GM18868 (cell line): Measurements from ENCODE around the gene FPR2.
"Not testable (repeated sequence)": the region's sequence is repeated elsewhere in the genome, so short reads cannot be mapped to it uniquely, and the experiment has no call there.

ENCODE experiments used
- ATAC-seq: cut with Tn5 transposase; IDR thresholded peaks from one replicate; pipeline ENCODE4 v1.9.1; 2021; ENCODE audit warnings: mild to moderate bottlenecking, moderate library complexity; ENCODE audit not compliant: unreplicated experiment

FPR2 gene, protein sequence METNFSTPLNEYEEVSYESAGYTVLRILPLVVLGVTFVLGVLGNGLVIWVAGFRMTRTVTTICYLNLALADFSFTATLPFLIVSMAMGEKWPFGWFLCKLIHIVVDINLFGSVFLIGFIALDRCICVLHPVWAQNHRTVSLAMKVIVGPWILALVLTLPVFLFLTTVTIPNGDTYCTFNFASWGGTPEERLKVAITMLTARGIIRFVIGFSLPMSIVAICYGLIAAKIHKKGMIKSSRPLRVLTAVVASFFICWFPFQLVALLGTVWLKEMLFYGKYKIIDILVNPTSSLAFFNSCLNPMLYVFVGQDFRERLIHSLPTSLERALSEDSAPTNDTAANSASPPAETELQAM

DNA sequence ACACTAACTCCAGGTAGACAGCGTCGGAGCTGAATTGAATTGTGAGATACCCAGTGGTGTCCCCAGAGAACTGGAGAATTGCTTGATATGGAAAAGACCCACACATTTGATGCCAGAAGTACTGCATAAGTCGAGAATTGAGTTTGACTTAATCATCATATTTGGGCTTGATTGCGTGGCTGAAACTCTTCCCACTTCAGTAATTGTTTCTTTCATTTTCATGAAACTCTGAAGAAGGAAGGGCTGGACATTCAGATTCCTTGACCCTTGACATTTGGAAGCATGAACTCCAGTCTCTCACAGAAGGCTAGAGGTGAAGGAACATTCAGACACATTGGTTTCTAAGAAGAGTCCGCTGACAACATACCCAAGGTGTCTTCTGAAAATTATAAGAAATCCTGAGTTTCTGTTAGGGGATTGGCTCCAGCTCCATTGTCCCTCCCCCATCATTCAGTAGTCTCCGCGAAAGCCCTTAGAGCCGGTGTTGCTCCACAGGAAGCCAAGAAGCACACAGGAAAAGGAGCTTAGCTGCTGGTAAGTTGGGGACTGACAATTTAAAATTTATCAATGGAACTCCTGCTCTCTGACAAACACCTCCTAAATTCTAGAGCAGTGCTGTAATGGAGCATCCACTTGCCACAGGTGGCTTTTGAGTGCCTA is at the start of gene FPR2:
Gene FPR2 (plus strand): TSS at position 484 of the 660 bp plus-strand sequence. CDS start 7,479 bp downstream, outside the sequence.
- no peak for ATAC-seq

DNA sequence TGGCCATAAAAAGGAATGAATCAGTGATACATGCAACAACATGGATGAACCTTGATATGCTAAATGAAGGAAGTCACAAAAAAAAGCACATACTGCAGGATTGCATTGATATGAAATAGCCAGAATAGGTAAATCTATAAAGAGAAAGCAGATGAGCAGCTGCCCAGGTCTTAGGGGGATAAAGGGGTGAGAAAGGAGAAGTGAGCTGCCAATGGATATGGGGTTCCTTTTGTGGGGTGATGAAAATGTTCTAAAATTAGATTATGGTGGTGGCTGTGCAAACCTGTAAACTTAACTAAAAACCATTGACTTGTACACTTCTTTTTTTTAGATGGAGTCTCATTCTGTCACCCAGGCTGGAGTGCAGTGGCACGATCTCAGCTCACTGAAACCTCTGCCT is 49.3 kb upstream of the FPR2 start:
- ATAC-seq = no peak

DNA sequence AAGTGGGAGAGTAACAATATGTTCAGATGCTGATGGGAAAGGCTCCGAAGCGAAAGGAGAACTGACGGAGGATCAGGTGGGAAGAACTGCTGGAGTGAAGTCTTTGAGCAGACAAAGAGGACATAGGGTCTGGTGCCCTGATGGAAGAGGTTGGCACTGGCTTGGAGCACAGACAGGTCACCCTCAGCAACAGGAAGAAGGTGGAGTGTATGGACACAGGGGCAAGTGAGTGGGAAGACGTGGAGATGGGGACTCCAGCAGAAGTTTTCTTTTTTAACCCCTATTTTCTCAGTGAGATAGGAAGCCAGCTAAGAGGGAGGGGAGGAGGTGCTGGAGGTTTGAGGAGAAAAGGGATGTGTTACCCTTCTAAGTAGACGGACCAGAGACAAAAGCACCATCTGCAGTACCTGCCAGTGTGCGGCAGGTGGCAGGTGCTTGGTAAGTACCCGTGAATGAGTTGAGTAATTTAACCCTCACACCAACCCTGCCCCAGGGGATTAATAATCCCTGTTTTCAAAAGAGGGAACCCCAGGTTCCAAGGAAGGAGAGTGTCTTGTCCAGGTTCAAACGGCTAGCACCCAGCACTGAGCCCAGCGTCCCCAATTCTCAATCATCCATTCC is 48.4 kb upstream of the FPR2 start:
- ATAC-seq = no peak

DNA sequence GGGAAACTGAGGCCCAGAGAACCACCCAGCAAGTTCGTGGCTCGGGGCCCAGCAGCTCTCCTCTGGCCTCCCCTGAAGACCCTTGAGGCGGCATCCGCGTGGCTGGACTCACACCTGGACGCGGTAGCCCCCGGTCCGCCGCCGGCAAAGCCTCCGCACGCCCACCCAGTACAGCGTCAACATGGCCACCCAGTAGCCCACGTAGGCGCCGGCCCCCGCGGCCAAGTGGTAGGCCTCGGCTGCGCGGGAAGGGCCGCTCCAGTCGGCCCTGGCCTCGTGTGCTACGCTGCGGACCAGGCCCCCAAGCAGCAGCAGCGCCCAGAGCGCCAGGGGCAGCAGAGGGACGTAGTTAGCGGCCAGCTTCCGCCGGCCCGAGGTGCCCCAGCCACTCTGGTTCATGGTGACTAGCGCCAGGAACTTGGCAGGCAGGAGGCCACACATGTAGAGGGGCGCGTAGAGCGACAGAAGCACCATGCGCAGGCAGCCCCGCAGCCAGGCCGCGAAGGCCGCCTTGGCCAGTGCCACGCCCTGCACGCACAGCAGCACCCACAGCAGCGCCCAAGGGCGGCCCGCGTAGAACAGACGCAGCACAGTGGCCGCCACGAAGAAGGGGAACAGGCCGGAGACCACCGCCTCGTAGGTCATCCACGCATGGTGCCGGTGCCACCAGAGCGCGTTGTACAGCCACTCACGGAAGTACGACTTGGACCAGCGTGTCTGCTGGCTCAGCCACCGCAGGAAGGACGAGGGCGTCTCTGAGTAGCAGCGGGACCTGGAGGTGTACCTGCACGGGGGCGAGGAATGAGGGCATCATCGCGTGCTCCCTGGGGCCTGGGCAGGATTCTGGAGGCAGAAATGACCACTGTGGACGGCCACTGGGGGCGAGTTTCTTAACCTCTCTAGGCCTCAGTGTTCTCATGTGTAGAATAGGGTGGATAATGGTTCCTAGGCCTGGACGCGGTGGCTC is 47.4 kb upstream of the FPR2 start:
- ATAC-seq = no peak

DNA sequence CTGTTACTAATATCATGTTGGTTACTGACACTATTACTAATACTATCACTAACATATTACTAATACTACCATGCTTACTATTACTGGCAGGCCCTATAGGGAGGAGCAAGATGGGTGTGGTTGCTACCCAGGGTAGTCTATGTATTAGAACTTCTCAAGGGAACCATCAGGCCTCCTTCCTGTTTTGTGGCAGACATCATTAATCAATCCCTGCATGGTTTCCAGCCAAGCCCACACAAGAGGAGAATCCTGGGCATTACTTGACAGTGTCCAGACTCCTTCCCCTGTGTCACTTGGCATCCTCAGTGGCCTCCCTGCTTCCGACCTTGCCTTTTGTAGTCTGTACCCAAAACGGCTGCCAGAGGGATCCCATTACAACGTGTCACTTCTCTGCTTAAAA is 46.1 kb upstream of the FPR2 start:
- ATAC-seq = no peak

DNA sequence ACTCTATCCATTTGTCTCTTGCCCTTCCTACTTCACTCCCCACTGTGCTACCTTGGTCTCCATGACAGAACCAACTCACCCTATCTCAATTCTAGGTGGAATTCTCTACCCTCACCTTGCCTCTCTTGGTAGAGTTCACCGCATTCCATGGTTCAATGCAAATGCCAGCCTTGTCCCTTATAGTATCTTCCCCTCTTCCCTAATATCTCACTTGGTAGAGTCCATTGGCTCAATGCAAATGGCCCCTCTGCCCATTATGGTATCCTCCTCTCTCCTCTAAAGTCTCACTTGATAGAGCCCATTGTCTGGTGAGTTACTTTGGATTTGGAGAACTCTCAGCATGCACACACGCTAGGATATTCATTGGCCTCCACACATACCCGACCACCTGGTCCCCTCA is 45.1 kb upstream of the FPR2 start:
- no peak for ATAC-seq

DNA sequence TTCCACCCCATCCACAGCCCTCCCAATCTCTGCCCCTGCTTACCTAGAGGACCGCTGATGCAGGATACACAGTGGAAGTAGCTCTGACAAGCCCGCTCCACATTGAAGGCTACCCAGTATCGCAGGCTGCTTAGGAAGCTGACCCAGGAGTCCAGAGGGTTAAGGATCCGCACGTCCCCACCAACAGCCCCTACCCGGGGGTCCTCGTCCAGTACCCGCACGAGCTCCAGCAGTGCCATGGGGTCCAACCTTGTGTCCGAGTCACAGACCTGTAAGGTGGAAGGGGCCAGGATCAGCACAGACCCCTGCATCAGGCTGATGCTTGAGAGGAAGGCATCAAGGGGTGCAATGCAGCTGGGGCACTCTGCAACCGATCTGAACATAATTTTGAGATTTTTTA is 44.1 kb upstream of the FPR2 start:
- ATAC-seq = no peak

DNA sequence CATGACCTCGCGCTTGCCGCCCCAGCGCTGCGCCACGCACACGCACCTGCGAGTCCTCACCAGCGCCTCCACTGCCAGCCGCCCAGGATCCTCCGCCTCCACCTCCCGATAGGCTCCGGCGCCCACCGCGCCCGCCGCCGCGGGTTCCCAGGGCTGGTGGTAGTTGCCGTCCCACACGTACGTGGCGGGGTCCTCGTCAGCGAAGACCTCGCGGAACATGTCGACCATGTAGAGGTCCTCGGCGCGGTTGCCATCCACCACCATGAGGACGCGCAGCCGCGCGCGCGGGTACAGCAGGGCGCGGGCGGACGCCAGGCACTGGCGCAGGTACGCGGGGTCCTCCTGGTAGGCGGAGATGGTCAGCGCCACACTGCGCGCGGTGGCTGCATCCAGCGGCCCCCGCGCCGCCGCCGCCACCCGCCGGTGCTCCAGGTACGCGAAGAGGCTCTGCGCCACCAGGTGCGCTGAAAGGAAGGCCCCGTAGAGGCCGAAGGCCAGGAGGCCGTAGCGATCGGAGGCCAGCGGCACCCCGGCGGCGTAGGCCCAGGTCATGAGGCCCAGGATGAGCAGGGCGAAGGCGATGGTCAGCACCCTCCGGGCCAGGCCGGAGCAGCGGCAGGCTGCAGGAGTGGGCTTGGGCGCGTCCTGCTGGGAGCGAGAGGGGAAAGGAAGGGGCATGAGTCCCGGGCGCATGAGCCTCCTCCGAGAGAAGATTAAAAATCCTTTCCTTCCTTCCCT is 41.6 kb upstream of the FPR2 start:
- ATAC-seq = no peak

DNA sequence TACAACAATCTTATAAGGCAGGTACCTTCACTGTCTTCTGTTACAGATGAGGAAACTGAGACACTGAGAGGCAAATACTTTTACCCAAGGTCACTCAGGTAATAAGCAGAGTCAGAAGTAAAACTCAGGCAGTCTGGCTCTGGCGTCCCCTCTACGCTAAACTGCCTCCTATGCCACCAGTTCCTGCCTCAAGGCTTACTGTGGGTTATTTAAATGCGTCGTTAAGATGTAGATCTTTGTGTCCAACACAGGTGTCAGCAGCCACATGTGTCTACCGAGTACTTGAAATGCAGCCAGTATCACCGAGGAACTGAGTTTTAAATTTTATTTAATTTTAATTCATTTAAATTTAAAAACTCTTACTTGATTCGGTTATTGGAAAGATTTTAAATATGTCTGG is 39.1 kb upstream of the FPR2 start:
- no peak for ATAC-seq

DNA sequence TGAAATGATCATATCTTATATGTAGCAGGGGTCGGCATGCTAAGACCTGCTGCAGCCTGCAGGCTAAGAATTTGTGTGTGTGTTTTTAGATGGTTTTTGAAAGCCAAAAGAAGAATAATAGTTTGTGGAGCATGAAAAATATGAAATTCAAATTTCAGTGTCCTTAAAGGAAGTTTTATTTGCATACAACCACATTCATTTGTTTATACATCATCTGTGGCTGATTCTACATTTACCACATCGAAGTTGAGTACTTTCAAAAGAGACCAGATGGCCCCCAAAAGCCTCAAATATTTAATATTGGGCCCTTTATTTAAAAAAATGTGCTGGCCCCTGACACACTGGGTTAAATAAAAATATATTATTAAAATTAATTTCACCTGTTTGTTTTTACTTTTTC is 38.5 kb upstream of the FPR2 start:
- no peak for ATAC-seq

DNA sequence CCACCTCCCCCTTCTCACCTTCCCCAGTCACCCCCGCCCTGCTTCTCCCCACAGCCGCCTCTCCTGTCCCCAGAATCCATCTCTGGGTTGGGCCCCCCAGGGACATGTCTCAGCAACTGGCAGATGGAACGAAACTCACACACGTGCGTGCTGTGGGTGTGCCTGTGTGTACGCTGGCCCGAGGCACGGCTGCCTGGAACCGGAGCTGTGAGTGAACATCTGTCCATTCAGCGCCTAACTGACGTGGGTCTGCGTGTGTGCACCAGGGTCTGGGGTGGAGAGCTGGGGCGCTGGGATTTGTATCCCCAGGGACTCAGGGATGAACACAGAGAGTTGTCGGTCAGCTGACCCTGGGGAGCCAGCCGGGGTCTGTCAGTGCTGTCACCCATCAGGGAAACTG is 36.4 kb upstream of the FPR2 start:
- ATAC-seq = no peak

DNA sequence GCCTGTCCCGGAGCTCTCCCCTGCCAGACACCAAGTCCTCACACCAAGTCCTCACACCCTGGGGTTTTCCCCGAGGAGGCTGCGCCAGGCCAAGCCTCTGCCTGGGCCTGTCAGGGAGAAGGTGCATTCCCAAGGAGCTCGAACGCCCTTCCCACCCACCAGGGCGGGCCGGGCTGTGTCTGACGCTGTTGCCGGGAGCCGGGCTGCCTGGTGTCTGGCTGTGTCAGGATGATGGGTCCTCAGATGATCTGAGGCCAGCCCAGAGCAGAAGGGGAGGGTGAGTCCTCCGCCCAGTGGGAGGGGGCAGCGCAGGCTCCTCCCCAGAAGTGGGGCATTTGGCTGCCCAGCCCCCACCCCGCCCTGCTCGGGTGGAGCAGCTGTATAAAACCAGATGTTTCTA is 34.9 kb upstream of the FPR2 start:
- no peak for ATAC-seq

DNA sequence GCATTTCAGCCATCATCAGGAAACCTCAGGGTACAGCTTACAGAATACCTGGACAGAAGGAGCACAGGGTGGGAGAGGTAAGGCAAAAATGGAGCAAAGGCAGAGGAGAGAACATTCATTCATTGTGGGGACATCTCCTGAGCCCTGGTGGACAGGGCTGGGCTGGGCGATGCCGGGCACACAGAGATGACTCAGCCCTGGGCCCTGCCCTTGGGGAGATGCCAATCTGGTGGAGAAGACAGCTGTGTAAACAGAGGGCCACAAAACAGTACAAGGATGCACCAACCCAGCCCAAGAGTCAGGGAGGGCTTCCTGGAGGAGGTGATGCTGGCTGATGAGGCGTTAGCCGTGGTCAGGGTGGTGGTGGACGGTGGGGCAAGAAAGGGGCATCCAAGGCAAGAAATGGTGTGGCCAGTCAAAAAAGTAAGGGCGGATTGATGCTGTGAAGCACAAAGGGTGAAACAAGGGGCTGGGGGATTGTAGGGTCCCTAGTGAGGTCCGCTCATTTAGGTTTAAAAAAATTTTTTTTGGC is 33.6 kb upstream of the FPR2 start:
- ATAC-seq = no peak

DNA sequence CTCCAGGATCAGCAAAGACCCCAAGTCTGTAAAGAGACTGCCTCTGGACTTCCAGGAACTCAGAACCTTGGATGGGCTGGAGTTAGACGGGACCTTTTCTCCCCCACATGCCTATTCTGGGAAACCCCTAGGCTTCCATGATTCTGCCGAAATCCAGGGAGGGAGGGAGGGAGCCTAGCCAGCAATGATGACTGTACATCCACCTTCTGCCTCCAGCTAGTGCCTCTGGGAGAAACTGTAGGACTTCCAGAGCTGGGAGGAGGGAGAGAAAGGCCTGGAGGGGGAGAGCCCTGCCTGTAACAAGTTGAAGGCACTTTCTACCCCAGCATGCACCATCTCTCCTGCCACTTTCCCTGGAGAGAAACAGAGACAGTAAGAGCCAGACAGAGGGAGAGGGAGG is 31.2 kb upstream of the FPR2 start:
- no peak for ATAC-seq

DNA sequence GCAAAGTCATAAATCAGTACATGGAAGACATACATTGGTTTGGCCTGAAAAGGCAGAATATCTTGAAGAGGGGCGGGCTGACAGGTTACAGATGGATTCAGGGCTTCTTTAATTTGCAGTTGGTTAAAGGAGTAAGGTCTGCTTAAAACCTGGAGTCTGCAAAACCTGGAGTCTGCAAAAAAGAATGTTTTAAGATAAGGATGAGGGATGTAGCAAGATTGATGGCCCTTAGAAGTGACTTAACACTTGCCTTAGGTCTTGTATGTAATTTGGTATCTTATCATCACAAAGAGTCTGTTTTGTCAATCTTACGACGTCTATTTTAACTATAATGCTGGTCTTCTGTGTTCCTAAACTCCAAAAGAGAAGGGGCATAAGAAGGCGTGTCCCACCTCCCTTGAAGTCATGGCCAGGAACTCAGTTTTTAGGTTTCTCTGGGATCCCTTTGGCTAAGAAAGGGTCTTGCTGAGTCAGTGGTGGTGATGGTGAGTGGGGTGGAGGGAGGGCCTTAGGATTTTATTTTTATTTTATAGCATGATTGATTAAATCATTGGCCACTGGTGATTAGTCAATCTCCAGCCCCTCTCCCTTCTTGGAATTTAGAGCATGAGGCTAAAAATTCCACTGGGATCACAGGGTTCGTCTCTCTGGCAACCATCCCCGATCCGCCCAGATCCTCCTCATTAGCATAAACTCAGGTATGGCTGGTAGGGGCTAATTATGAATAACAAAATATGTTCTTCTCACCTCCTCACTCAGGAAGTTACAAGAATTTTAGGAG is 27.0 kb upstream of the FPR2 start:
- no peak for ATAC-seq

DNA sequence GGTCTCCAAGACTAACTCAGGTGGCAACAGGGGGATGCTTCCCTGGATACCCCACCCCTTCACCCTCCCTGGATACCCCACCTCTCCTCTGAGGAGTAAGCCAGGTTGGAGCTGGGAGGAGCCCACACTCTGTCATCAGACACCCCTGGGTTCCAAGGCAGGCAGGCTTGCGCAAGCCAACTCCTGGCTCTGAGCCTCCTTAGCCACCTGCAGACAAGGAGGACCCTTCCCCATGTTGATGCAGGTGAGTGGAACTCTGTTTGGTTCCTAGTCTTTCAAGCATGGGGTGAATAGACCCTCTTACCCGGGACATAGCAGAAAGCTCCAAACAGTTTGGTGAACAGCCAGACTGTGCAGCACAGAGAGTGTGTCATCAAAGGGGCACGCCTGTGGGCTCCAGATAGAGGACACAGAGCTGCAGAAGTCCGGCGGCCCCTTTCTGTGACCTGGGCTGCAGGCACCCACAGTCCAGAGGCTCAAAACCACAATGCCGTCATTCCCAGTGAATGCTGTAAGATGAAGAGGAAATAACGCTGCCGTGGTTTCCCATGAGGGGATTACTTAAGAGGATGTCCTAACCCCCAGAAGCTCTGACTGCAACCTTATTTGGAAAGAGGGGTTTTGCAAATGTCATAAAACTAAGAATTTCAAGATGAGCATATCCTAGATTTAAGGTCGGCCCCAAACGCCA is 25.1 kb upstream of the FPR2 start:
- no peak for ATAC-seq

DNA sequence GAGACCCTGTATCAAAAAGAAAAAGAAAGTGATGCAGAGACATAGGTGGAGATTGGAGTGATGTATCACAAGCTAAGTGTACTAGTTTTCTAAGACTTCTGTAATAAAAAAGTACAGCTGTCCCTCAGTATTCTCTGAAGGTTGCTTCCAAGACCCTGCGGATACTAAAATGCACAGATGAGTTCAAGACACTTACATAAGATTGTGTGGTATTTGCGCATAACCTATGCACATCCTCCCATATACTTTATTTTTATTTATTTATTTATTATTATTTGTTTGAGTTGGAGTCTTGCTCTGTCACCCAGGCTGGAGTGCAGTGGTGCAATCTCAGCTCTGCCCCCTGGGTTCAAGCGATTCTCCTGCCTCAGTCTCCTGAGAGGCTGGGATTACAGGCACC is 23.6 kb upstream of the FPR2 start:
- ATAC-seq = no peak

DNA sequence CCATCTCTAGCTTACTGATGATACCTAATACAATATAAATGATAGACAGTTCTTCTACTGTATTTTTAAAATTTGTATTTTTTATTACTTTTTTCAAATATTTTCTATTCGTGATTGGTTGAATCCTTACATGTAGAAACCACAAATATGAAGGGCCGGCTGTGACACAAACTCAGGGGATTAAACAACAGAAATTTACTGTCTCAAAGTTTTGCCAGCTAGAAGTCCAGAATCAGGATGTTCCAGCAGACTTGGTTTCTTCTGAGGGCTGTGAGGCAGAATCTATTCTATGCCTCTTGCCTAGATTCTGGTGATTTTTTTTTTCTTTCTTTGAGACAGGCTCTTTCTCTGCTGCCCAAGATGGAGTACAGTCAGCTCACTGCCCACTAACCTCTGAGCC is 23.1 kb upstream of the FPR2 start:
- ATAC-seq = no peak

DNA sequence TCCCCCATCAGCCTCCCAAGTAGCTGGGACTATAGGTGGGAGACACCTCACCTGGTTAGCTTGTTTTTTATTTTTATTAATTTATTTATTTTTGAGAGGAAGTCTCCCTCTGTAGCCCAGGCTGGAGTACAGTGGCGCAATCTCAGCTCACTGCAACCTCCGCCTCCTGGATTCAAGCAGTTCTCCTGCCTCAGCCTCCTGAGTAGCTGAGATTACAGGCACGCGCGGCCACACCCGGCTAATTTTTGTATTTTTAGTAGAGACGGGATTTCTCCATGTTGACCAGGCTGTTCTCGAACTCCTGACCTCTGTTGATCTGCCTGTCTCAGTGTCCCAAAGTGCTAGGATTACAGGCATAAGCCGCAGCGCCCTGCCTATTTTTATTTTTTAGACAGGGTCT is 22.5 kb upstream of the FPR2 start:
- ATAC-seq = not testable (repeated sequence)
